ENCODE measurements around the gene TALDO1. TPM values are rescaled to one million over a fixed set of nuclear protein-coding genes. Genes with fewer than 3 reads are reported as not detected.

The TALDO1 gene
- total and polyA plus RNA-seq, 4 donors: 72.5 to 181 (median 128) TPM

- no peaks in the 10 kb centered on the region for H3K27me3 ChIP-seq (ENCODE audit: control insufficient read depth in 4 of 4, insufficient read depth in 4 of 4, low read length in 3 of 4)
- 58% methylated on average over 53 of the region's 53 CpGs for WGBS
- peaks cover 0 to 13% (median 5%) of the 10 kb centered on the region in 4 donors for H3K4me1 ChIP-seq (ENCODE audit: control insufficient read depth in 4 of 4, insufficient read depth in 4 of 4, low read length in 3 of 4)
- H3K9ac ChIP-seq (ENCODE audit: low read depth in 1 of 2, low read length in 2 of 2): no peak overlapping the region
- H3K36me3 ChIP-seq (ENCODE audit: control insufficient read depth in 4 of 4, insufficient read depth in 3 of 4, low read depth in 1 of 4, low read length in 3 of 4): peaks cover 2 to 37% (median 20%) of the 10 kb centered on the region in 4 donors
- no peak for TF ChIP-seq NR2F2 (IDR thresholded peaks at IDR 0.05)
- no peak for TF ChIP-seq TAF1 (conservative IDR thresholded peaks at IDR 0.05)
- no peak for TF ChIP-seq REST (IDR thresholded peaks at IDR 0.05)
- no peak for TF ChIP-seq RXRA (IDR thresholded peaks at IDR 0.05)
- no peak for TF ChIP-seq FOXA2 (IDR thresholded peaks at IDR 0.05)
- no peak for TF ChIP-seq CTCF (IDR thresholded peaks at IDR 0.05; ENCODE audit: low read depth, low read length, missing input control)
- TF ChIP-seq EGR1 (IDR thresholded peaks at IDR 0.05; ENCODE audit: low read depth in 2 of 2): no peak
- TF ChIP-seq SP1 (IDR thresholded peaks at IDR 0.05): no peak
- TF ChIP-seq HNF4G (IDR thresholded peaks at IDR 0.05): no peak
- TF ChIP-seq HNF4A (conservative IDR thresholded peaks at IDR 0.05): no peak
- TF ChIP-seq YY1 (IDR thresholded peaks at IDR 0.05): no peak
- no peaks in the 10 kb centered on the region for H3K9me3 ChIP-seq (ENCODE audit: control insufficient read depth in 4 of 4, low read length in 3 of 4)
- no peak overlapping the region for H3K27ac ChIP-seq (ENCODE audit: low read depth in 1 of 2, low read length in 2 of 2)
- DNase-seq (ENCODE audit: low spot score): no peak
- peak overlapping the region in 1 of 3 donors; percentile 22 for H3K4me3 ChIP-seq (ENCODE audit: low read depth in 1 of 3, low read length in 3 of 3)
Observed at GRCh38 chr11:720642-721246, 26.5 kb upstream of the TALDO1 start.

GRCh38 chr11:721247-721740 is 26.0 kb upstream of the TALDO1 start:
- WGBS: 65% methylated on average over 28 of the region's 28 CpGs
- Histone ChIP-seq H3K27ac (ENCODE audit: low read depth in 1 of 2, low read length in 2 of 2) (no peak overlapping the region), H3K27me3 (ENCODE audit: control insufficient read depth in 4 of 4, insufficient read depth in 4 of 4, low read length in 3 of 4) (no peaks in the 10 kb centered on the region), H3K9ac (ENCODE audit: low read depth in 1 of 2, low read length in 2 of 2) (no peak overlapping the region), H3K36me3 (ENCODE audit: control insufficient read depth in 4 of 4, insufficient read depth in 3 of 4, low read depth in 1 of 4, low read length in 3 of 4) (peaks cover 2 to 37% (median 20%) of the 10 kb centered on the region in 4 donors), H3K4me3 (ENCODE audit: low read depth in 1 of 3, low read length in 3 of 3) (peak overlapping the region in 1 of 3 donors; percentile 22), H3K9me3 (ENCODE audit: control insufficient read depth in 4 of 4, low read length in 3 of 4) (no peaks in the 10 kb centered on the region), H3K4me1 (ENCODE audit: control insufficient read depth in 4 of 4, insufficient read depth in 4 of 4, low read length in 3 of 4) (peaks cover 0 to 13% (median 5%) of the 10 kb centered on the region in 4 donors)
- no peak for DNase-seq (ENCODE audit: low spot score)
- no peak for TF ChIP-seq RAD21 (IDR thresholded peaks at IDR 0.05)
- no peak for TF ChIP-seq YY1 (IDR thresholded peaks at IDR 0.05)
- no peak for TF ChIP-seq ATF3 (IDR thresholded peaks at IDR 0.05)
- TF ChIP-seq ZBTB33 (IDR thresholded peaks at IDR 0.05): no peak
- no peak for TF ChIP-seq TAF1 (conservative IDR thresholded peaks at IDR 0.05)
- TF ChIP-seq CTCF (IDR thresholded peaks at IDR 0.05; ENCODE audit: low read depth, low read length, missing input control): no peak
- TF ChIP-seq MAX (IDR thresholded peaks at IDR 0.05): no peak
- TF ChIP-seq RXRA (IDR thresholded peaks at IDR 0.05): no peak
- no peak for TF ChIP-seq HNF4A (conservative IDR thresholded peaks at IDR 0.05)
- no peak for TF ChIP-seq JUND (IDR thresholded peaks at IDR 0.05)
- TF ChIP-seq EGR1 (IDR thresholded peaks at IDR 0.05; ENCODE audit: low read depth in 2 of 2): no peak
- no peak for TF ChIP-seq HNF4G (IDR thresholded peaks at IDR 0.05)
- TF ChIP-seq FOXA2 (IDR thresholded peaks at IDR 0.05): no peak
- TF ChIP-seq NR2F2 (IDR thresholded peaks at IDR 0.05): no peak
- TF ChIP-seq GABPA (IDR thresholded peaks at IDR 0.05 in 1 of 2, conservative IDR thresholded peaks at IDR 0.05 in 1 of 2): no peak
- no peak for TF ChIP-seq SP1 (IDR thresholded peaks at IDR 0.05)
- no peak for TF ChIP-seq FOXA1 (IDR thresholded peaks at IDR 0.05)
